Mucosa of gallbladder (tissue), 1 donor: Measurements from ENCODE around the gene PHACTR1. TPM values are rescaled to one million over a fixed set of nuclear protein-coding genes. Genes with fewer than 3 reads are reported as not detected.
A peak's percentile ranks its signal among the peaks of the same experiment; 100 is the strongest.
"Not testable (repeated sequence)": the region's sequence is repeated elsewhere in the genome, so short reads cannot be mapped to it uniquely, and the experiment has no call there.

ENCODE experiments used
- DNase-seq: peaks from one replicate; pipeline ENCODE4 v3.0.0-alpha.2; 2020; ENCODE audit warnings: low spot score
- total RNA-seq: library from RNA; stranded (reverse); gene quantifications from one replicate; pipeline ENCODE4 v1.2.1, GENCODE V29; 2021
- donor health status: DM: no; HTN: no; CAD: no.

Gene PHACTR1
- total RNA-seq, 1 donor from 2014 or later = 14.6 TPM

GRCh38 chr6:13152764-13153163, 436.2 kb downstream of the PHACTR1 start:
- DNase-seq = no peak

GRCh38 chr6:13156381-13156780, 439.8 kb downstream of the PHACTR1 start:
- no peak for DNase-seq

- DNase-seq = no peak
Measured at GRCh38 chr6:13157293-13157692, 440.7 kb downstream of the PHACTR1 start.

- peak; percentile 16 for DNase-seq
Measured at GRCh38 chr6:13159300-13159699, 442.7 kb downstream of the PHACTR1 start.

GRCh38 chr6:13159822-13160221, 443.3 kb downstream of the PHACTR1 start:
- DNase-seq = not testable (repeated sequence)

DNA sequence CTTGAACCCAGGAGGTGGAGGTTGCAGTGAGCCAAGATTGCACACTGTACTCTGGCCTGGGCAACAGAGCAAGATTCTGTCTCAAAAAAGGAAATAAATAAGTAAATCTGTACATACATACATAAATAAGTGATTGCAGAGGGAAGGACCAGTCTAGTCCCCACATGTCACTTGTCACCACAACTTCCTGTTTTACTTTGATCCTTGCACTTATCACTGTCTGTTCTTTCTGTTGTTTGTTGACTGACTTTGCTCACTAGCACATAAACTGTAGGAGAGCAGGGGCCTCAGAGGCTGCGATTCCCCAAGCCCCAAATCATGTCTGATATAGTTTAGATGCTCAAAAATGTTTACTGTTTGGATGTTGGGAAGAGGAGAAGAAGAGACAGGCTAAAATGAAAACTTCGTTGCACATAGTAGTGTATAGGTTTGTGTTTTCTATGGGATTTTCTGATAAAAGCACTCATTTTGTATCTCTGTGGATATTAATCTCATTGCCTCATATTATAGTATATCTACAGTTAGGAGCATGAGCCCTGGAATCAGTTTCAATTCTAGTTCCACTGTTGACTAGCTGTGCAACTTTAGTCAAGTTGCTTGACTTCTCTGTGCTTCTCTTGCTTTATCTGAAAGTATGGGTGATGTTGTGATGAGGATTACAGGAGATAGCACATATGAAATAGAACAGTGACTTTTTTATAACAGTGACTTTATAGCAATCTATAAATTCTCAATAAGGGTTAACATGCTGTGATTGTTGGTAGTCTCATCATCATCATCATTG, 446.8 kb downstream of the PHACTR1 start:
- DNase-seq = no peak

DNA sequence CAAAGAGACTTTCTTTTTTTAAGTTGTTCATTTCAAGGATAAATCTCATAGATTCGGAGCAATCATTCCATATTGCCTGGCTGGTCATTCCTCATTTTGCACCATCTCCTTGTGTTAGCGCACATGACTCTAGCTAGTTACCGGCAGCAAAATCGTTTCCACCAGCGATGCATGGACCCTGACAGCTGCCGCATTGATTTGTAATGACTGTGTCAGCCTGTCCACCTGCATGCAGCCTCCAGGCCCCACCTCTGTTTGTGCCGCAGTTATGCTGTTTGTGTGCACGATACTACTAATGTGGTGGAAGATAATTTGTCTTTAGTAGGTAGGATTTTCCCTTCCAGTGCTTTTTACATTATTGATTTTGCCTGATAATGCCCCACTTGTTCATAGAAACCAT, 447.7 kb downstream of the PHACTR1 start:
- DNase-seq = no peak

DNA sequence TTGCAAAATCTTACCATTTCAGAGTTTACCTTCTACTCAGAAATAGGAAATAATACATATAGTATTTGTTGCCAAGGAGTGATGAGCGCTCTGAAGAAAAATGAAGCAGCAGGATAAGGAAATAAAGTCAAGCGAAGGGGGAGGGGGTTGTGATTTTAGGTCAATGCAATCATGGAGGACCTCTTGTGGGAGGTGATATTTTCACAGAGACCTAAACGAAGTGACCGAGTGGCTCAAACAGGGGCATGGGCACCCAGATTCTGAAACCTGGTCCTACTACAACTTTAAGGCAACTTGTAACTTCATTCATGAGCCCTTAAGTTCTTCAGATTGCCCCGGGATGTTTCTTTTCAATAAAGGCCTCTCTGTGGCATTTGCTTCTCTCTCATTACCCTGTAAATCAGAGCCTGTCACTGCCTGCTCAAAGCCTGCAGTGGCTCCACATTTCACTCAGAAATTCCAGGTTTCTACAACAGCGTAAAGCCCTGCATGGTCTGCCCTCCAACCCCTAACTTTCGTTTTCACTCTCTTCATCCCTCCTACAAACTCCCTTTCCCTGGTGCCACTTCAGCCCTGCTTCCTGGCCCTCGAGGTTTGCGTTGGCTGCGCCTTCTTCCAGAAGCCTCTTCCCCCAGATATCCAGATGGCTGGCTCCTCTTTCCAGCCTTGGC, 449.1 kb downstream of the PHACTR1 start:
- DNase-seq = no peak

GRCh38 chr6:13166269-13166668, 449.7 kb downstream of the PHACTR1 start:
- DNase-seq = no peak

DNA sequence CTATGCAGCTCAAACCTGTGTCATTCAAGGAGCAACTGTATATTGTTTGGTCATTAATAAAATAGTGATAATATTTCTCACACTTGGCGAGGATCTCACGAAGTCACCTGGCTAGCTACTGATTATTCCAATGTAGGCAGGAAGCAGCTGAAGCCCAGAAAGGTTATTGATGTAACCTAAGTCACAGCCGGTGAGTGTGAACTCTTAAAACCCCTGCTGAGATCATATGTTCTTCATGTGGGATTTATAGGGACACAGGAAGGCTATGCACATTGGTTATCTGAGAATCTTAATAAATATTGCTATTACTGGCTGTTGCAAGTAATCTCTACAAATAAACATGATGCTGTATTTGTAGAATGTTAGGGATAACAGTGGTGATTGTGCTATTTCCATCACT, 450.3 kb downstream of the PHACTR1 start:
- no peak for DNase-seq

- no peak for DNase-seq
Measured at GRCh38 chr6:13172291-13172690, 455.7 kb downstream of the PHACTR1 start.

DNA sequence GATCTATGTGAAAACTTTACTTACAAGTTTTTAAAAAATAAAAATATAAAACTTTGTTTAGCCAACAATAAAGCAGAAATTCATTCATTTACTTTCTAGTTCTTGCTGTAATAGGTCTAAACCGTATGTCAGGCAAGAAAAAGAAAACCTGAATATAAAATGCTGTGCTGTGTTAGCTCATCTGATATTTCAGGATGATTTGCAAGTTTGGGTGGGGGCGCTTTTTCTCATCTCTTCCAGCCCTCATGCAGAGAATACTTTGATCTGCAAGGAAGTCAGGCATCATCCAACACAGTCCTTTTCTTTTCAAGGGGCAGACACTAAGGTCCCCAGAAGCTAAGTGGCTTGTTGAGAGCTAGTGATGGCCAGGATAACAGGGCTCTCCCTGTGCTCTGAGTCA, 458.5 kb downstream of the PHACTR1 start:
- DNase-seq = no peak

DNA sequence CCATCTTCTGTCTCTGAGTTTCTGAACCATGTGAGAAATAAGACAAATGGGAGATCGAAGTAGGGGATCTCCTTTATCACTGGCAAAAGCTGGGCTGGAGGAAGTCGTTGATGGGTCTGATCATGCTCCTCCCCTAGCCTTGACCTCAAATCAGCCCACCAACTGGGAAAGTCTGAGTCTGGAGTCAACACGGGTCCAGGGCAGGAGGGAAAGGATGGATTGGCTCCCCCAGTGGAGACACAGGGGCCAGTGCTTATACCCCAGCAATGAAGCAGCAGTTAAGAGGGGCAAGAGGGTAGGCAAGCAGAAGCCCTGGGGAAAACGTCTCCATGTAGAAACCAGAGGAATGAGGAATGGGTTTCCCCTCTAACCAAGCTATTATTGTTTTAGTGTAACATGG, 459.2 kb downstream of the PHACTR1 start:
- DNase-seq = no peak

- DNase-seq = no peak
Measured at GRCh38 chr6:13177664-13178063, 461.1 kb downstream of the PHACTR1 start.

- no peak for DNase-seq
Measured at GRCh38 chr6:13178107-13178506, 461.5 kb downstream of the PHACTR1 start.

DNA sequence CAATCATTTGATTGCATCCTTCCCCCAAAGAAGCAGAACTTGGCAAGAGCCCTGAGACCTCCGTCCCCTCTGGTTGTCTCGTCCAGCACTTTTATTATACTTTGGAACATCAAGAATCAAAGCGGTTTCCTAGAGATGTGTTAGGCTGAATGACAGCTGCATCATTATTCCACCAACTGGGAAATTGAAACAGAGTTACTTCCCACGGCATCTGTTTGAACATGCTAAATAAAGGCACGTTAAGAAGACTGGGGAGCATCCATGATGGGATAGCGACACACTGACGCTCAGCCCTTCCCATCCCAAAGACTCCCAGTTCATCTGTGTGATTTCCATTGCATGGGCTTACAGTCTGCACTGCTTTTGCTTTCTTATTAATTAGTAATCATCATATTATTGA, 464.0 kb downstream of the PHACTR1 start:
- no peak for DNase-seq

DNA sequence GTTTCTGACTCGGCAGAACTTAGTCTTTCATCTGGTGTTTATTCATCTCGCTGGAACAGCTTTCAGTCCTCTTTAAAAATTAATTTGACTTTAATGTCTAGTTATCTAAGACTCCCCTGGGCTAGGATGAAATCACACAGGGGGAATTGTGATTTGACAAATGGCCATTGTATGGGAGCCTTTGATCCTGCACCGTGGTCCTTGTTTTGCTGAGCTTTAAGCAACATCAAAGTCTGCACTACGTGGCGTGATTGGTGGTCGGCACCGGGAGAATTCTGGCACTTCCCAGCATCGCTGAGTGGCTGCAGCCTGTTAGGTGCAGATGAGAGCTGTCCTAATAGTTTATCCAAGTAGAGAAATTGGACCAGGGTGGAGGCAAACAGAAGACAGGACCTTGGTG, 464.8 kb downstream of the PHACTR1 start:
- no peak for DNase-seq

GRCh38 chr6:13183415-13184088, 467.0 kb downstream of the PHACTR1 start:
- DNase-seq = no peak

GRCh38 chr6:13184089-13184468, 467.5 kb downstream of the PHACTR1 start:
- DNase-seq = no peak

DNA sequence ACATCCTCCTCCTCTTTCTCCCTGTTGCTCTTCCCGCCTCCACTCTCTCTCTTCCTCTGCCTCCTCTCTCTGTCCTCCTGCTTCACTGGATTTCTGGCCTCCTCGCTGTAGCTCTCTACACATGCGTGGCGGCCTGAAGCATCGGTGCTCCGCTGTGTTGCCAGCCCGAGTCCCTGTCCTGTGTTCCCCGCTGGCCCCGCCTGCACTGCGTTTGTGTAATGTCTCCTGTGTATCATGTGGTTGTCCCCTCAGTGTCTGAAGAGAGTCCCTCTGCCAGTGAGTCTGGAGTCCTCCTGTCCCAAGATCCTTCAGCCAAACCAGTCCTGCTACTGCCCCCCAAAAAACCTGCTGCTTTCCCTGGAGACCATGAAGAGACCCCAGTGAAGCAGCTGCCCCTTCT, 468.0 kb downstream of the PHACTR1 start:
- no peak for DNase-seq

DNA sequence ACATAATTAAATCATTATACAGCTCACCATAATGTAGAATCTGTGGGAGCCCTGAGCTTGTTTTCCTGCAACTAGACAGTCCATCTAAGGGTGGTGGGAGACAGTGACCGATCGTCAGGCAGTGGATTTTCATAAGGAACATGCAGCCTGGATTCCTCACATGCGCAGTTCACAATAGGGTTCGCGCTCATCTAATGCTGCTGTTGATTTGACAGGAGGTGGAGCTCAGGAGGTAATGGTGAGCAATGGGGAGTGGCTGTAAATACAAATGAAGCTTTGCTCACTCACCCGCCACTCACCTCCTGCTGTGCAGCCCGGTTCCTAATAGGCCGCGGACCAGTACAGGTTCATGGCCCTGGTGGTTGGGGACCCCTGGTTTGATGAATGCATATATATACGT, 470.3 kb downstream of the PHACTR1 start:
- DNase-seq = no peak

DNA sequence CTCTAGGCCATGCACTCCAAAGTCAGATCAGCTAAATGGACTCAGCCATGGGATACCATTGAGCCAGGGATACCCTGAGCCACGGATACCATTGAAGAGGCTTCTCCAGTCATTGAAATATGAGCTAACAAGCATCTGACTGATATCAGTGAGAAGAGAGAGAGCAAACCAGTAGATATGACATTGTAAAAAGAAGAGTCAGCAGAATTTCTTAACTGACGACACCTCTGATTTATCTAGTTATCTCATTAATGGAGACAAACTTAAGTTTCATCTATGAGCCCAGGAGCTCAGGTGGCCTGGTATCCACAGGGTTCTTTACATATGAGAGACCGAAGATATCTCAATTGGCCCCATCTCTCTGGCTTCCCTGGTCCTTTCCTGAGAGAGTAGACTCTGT, 471.1 kb downstream of the PHACTR1 start:
- DNase-seq = no peak

DNA sequence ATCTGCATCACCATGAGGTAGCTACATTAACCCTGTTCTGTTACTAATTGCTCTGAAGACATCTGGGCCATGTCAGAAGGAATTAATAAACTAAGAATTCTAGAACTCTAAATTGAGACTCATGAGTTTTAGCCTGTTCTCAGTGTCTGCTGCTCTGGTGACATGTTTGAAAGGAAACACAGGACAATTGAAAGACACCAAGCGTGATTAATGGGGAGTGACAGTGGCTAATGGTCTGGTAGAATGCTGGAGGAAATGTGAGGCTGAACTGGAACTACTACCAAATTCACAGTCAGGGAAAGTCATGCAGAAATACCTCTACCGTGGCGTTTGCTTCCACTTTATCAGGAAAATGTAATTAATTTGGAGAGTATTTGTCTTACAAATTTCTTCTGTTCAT, 471.7 kb downstream of the PHACTR1 start:
- no peak for DNase-seq
